K562 (cell line): ENCODE data around the gene CDC27. TPM values are rescaled to one million over a fixed set of nuclear protein-coding genes. Genes with fewer than 3 reads are reported as not detected.

Source experiments
- ATAC-seq: fragments of 200-7000 bp; cut with Tn5 transposase; 3 replicates; pipeline ENCODE4 v1.9.1; 2020; ENCODE audit warnings: moderate library complexity
- BruUV-seq: library from RNA; stranded (reverse); fragments of 400-500 nt; replicated peaks from 2 replicates; lab custom pipeline; 2021; lab: Mats Ljungman, UMichigan
- CTCF ChIA-PET: fragments of 300-600 bp; formaldehyde crosslinking; extraction: SDS; loops from one replicate; lab custom pipeline; 2021; ENCODE audit warnings: low intra/inter-chr PET ratio; lab: Yijun Ruan, JAX
- POLR2A ChIA-PET: fragments of 300-600, 350-650 bp; sonication (Branson Sonifier 250); formaldehyde crosslinking; extraction: SDS; loops from one replicate; lab custom pipeline; 2021; ENCODE audit warnings: antibody characterized with exemption, inconsistent platforms; lab: Yijun Ruan, JAX
- DNase-seq, 4 experiments: peaks; one replicate each; pipeline versions ENCODE4 v3.0.0 to v3.0.0-alpha.2; 2011 to 2018; ENCODE audit warnings: low spot score in 3 of 4, mixed read lengths in 3 of 4; ENCODE audit errors: extremely low read depth in 1 of 4
- FAIRE-seq: peaks from 2 replicates; lab custom pipeline; 2011; peaks lifted over from hg19 to GRCh38; lab: Jason Lieb, UNC
- H2AFZ ChIP-seq: 2 replicates; pipeline ENCODE4 v1.6.0; 2011; ENCODE audit warnings: low read depth, low read length, control low read depth, inconsistent platforms
- H3K27ac ChIP-seq: fragments of 200-600 bp; 3 replicates; pipeline ENCODE4 v1.8.0; 2011; ENCODE audit warnings: low read depth, mild to moderate bottlenecking, control low read depth, inconsistent platforms, low read length, moderate library complexity, mixed read lengths; ENCODE audit errors: extremely low read depth
- H3K27me3 ChIP-seq, 2 experiments: fragments of 300-600 bp in 1 of 2; 2 replicates in 1 of 2; 3 replicates in 1 of 2; pipeline versions ENCODE4 v1.6.0 to v1.8.0; 2011; ENCODE audit warnings: inconsistent platforms in 2 of 2, low read length in 2 of 2, mild to moderate bottlenecking in 1 of 2, mixed read lengths in 1 of 2, moderate library complexity in 1 of 2; ENCODE audit not compliant: control insufficient read depth in 2 of 2, insufficient read depth in 2 of 2
- H3K36me3 ChIP-seq: fragments of 300-600 bp; 3 replicates; pipeline ENCODE4 v1.8.0; 2011; ENCODE audit warnings: mild to moderate bottlenecking, low read length, inconsistent platforms; ENCODE audit not compliant: control insufficient read depth, insufficient read depth
- H3K4me1 ChIP-seq, 2 experiments: fragments of 200-600 bp in 1 of 2; replicated peaks in 1 of 2; 2 replicates in 1 of 2; 3 replicates in 1 of 2; pipeline versions ENCODE4 v1.5.1 to v1.8.0; 2011; ENCODE audit warnings: inconsistent platforms in 2 of 2, low read length in 2 of 2, mild to moderate bottlenecking in 1 of 2, mixed read lengths in 1 of 2, moderate library complexity in 1 of 2; ENCODE audit not compliant: control insufficient read depth in 2 of 2, insufficient read depth in 2 of 2
- H3K4me2 ChIP-seq: 2 replicates; pipeline ENCODE4 v1.6.1; 2011; ENCODE audit warnings: low read length, control low read depth, inconsistent platforms, mixed read lengths; ENCODE audit not compliant: insufficient read depth
- H3K4me3 ChIP-seq: fragments of 200-600 bp; sonication (generic), shearing (Covaris generic); 2 replicates; pipeline ENCODE4 v1.5.1; 2016; ENCODE audit warnings: control low read depth, inconsistent platforms
- H3K79me2 ChIP-seq: fragments of 200-600 bp; 3 replicates; pipeline ENCODE4 v1.8.0; 2011; ENCODE audit warnings: low read length, inconsistent platforms; ENCODE audit not compliant: control insufficient read depth, insufficient read depth
- H3K9ac ChIP-seq, 2 experiments: 2 replicates each; pipeline versions ENCODE4 v1.6.0 to v1.6.1; 2011; ENCODE audit warnings: low read depth in 2 of 2, low read length in 2 of 2, control low read depth in 1 of 2, inconsistent platforms in 1 of 2, mild to moderate bottlenecking in 1 of 2, mixed read lengths in 1 of 2; ENCODE audit not compliant: insufficient read depth in 1 of 2
- H3K9me1 ChIP-seq: one replicate; pipeline ENCODE4 v1.6.0; 2011; ENCODE audit warnings: inconsistent platforms, mild to moderate bottlenecking, low read length, moderate library complexity; ENCODE audit not compliant: control insufficient read depth, insufficient read depth
- H3K9me3 ChIP-seq: replicated peaks from 2 replicates; pipeline ENCODE4 v1.5.1; 2011; ENCODE audit warnings: low read depth, low read length, inconsistent platforms; ENCODE audit not compliant: control insufficient read depth, insufficient read depth
- H4K20me1 ChIP-seq: replicated peaks from 2 replicates; pipeline ENCODE4 v1.6.1; 2011; ENCODE audit warnings: low read length, inconsistent platforms, mixed read lengths; ENCODE audit not compliant: control insufficient read depth, insufficient read depth
- CHD1 ChIP-seq: fragments of 200-600 bp; sonication (generic); IDR thresholded peaks from one replicate; pipeline ENCODE4 v1.6.1; 2012; ENCODE audit warnings: mild to moderate bottlenecking, moderate library complexity, low read length, inconsistent platforms
- FOXP1 ChIP-seq: sonication (generic); formaldehyde crosslinking; IDR thresholded peaks from 2 replicates; pipeline ENCODE4 v1.8.0; 2022; ENCODE audit warnings: mild to moderate bottlenecking, missing genetic modification reagents
- NRF1 ChIP-seq, 2 experiments: fragments of 450-650 bp; IDR thresholded peaks in 1 of 2; conservative IDR thresholded peaks in 1 of 2; 2 replicates each; pipeline ENCODE4 v1.6.1; 2014; ENCODE audit warnings: mild to moderate bottlenecking in 2 of 2
- ZBTB40 ChIP-seq, 2 experiments: fragments of 450-650 bp in 1 of 2; sonication (generic) in 1 of 2; formaldehyde crosslinking in 1 of 2; IDR thresholded peaks; 2 replicates each; pipeline versions ENCODE4 v1.7.1 to v1.9.0; 2016 to 2022; ENCODE audit warnings: inconsistent platforms in 1 of 2, mild to moderate bottlenecking in 1 of 2, missing genetic modification reagents in 1 of 2
- WGBS: fragments of 100-300 bp; shearing (Covaris generic); methylation state at CpG from one replicate; pipeline ENCODE4 v1.1.6; 2016; ENCODE audit warnings: low coverage, mixed read lengths; ENCODE audit not compliant: insufficient coverage; ENCODE audit errors: missing lambda C conversion rate; 5-methylcytosine and 5-hydroxymethylcytosine counted together
- in situ Hi-C: fragments of 300-500 bp; cut with MboI; formaldehyde crosslinking; loops from 4 replicates; pipeline ENCODE4 v1.15.0; 2018; ENCODE audit warnings: inconsistent platforms, mixed read lengths
- intact Hi-C: fragments of 100-400 bp; cut with micrococcal nuclease; formaldehyde crosslinking; loops from 2 replicates; pipeline ENCODE4 v1.14.2; 2022
- polyA plus RNA-seq, 8 experiments: library from polyadenylated mRNA; depleted of rRNA in 4 of 8; stranded (reverse) in 5 of 8; unstranded in 3 of 8; fragments of >200 nt; fragmentation: Nextera tagmentation in 2 of 8; fragmentation: Illumina TruSeq in 1 of 8; extraction: Ambion mirVana in 2 of 8; extraction: Trizol in 1 of 8; gene quantifications; 2 replicates each; pipeline versions ENCODE4 v1.2.1 to v1.2.3, GENCODE V29; 2011 to 2014; ENCODE audit warnings: inconsistent platforms in 1 of 8, missing spikeins in 1 of 8
- total RNA-seq, 7 experiments: library from RNA; depleted of rRNA in 6 of 7; stranded (reverse); fragments of >200 nt in 6 of 7; fragmentation: Illumina TruSeq in 2 of 7; extraction: Trizol in 2 of 7; gene quantifications; 2 replicates each; pipeline versions ENCODE4 v1.2.1 to v1.2.3, GENCODE V29; 2011 to 2021; ENCODE audit warnings: low replicate concordance in 1 of 7

The CDC27 gene
- total and polyA plus RNA-seq, 9 of the 15 experiments (the other 6 are each of a cell fraction or from before 2014, with no cell fraction given): 28.6 to 155 (median 94.1) TPM

- Histone ChIP-seq H3K27ac (peak overlapping the region; percentile 70), H3K4me1 (peaks cover 3 to 16% of the 10 kb centered on the region in 2 experiments; a peak in 2 of 5 replicates), H3K9me3 (no peaks in the 10 kb centered on the region), H3K27me3 (no peaks in the 10 kb centered on the region), H3K4me2 (peak overlapping the region; percentile 89), H2AFZ (peak overlapping the region; percentile 86), H3K9me1 (no peaks in the 10 kb centered on the region), H3K9ac (peak overlapping the region; percentile 76 to 88), H3K4me3 (peak overlapping the region; percentile 98), H3K79me2 (peaks cover 14% of the 10 kb centered on the region), H4K20me1 (no peaks in the 10 kb centered on the region), H3K36me3 (peaks cover 7% of the 10 kb centered on the region; the same call in 1 of the 3 replicates)
- FAIRE-seq (no peak), ATAC-seq (no peak; the same call in 2 of the 3 replicates), DNase-seq (peak in 1 of 4 experiments; percentile 16)
- CTCF ChIA-PET: no interaction called here
- intact Hi-C loops (no loop called here), in situ Hi-C loops (no loop called here)
- POLR2A ChIA-PET: interaction anchor here (2.2 kb wide), 1 partner anchor 14 kb away, joined by 5 read pairs; no protein-coding TSS in a partner anchor
- no TSS peak for BruUV-seq
- TF ChIP-seq FOXP1: 0 out of 2 replicates have a peak, but pooled peaks have one; percentile 22
- peak; percentile 70 for TF ChIP-seq CHD1
- no peak for TF ChIP-seq ZBTB40 (IDR thresholded peaks at IDR 0.05)
- TF ChIP-seq ZBTB40 (CRISPR knock-in tag; IDR thresholded peaks at IDR 0.05): no peak
- TF ChIP-seq NRF1 (conservative IDR thresholded peaks at IDR 0.05 in 1 of 2, IDR thresholded peaks at IDR 0.05 in 1 of 2): 0 out of 4 replicates have a peak, but pooled peaks of 1 of the 2 experiments have one; percentile 17
- WGBS: 5% methylated on average over 9 of the region's 22 CpGs
Measured at GRCh38 chr17:47099451-47099986, 89.6 kb downstream of the CDC27 start.
